SH-SY5Y (cell line): ENCODE measurements around the gene IFI27.

Experiments used
- GATA2 ChIP-seq: IDR thresholded peaks from 2 replicates; pipeline ENCODE4 v1.6.1; 2011; ENCODE audit warnings: mild to moderate bottlenecking, low read depth, low read length
- GATA3 ChIP-seq: IDR thresholded peaks from 2 replicates; pipeline ENCODE4 v1.6.1; 2011; ENCODE audit warnings: low read depth, mild to moderate bottlenecking, low read length, moderate library complexity

DNA sequence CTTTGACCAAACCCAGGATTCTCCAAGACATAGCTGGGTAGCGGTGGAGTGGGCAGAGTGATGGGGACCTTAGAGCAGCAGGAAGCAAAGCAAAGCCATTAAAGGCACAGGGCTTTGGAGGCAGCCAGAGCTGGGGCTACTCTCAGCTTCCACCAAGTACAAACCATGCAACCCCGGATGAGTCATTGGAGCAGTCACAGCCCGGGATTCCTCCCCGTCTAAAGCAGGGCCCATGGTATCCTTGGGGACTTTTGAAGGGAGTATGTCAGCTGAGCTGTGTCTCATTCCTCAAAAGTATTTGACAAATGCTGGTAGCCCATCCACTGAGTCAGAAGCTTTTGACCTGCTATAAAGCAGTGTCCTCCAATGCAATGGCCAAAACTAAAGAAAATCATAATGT, 9.7 kb upstream of the IFI27 start:
- no peak for TF ChIP-seq GATA2
- TF ChIP-seq GATA3, result no peak
